Panc1 (cell line): Measurements from ENCODE around the gene GPR149. TPM values are rescaled to one million over a fixed set of nuclear protein-coding genes. Genes with fewer than 3 reads are reported as not detected.

Experiments
- ATAC-seq: fragments of 200-7000 bp; cut with Tn5 transposase; 2 replicates; pipeline ENCODE4 v1.9.1; 2020; ENCODE audit warnings: mild to moderate bottlenecking, moderate library complexity
- BruUV-seq: library from RNA; stranded (reverse); fragments of 400-500 nt; replicated peaks from 2 replicates; lab custom pipeline; 2021; lab: Mats Ljungman, UMichigan
- CTCF ChIA-PET: fragments of 300-600 bp; sonication (Branson Sonifier 250); formaldehyde crosslinking; loops from one replicate; lab custom pipeline; 2022; ENCODE audit warnings: antibody characterized with exemption; lab: Charles Lee
- POLR2A ChIA-PET: fragments of 300-600 bp; sonication (Branson Sonifier 250); formaldehyde crosslinking; loops from one replicate; lab custom pipeline; 2022; ENCODE audit warnings: antibody characterized with exemption; lab: Charles Lee
- DNase-seq: peaks from one replicate; pipeline ENCODE4 v3.0.0-alpha.2; 2010; ENCODE audit warnings: low read depth, low spot score
- H3K27ac ChIP-seq: 2 replicates; pipeline ENCODE4 v1.5.1; 2011; ENCODE audit warnings: mild to moderate bottlenecking, low read length, inconsistent platforms
- H3K27me3 ChIP-seq: fragments of 200-500 bp; sonication (Bioruptor generic); 2 replicates; pipeline ENCODE4 v1.6.0; 2014; ENCODE audit warnings: low read length, inconsistent platforms; ENCODE audit not compliant: control insufficient read depth, insufficient read depth
- H3K36me3 ChIP-seq: fragments of 200-500 bp; sonication (Bioruptor generic); 2 replicates; pipeline ENCODE4 v1.5.1; 2014; ENCODE audit warnings: inconsistent platforms, mild to moderate bottlenecking, low read length, moderate library complexity; ENCODE audit not compliant: control insufficient read depth, insufficient read depth
- H3K4me1 ChIP-seq: 2 replicates; pipeline ENCODE4 v1.5.1; 2011; ENCODE audit warnings: inconsistent platforms, mild to moderate bottlenecking, low read length, moderate library complexity; ENCODE audit not compliant: control insufficient read depth, insufficient read depth
- H3K4me3 ChIP-seq, 2 experiments: 2 replicates each; pipeline ENCODE4 v1.5.1; 2011 to 2012; ENCODE audit warnings: low read depth in 2 of 2, low read length in 2 of 2, mild to moderate bottlenecking in 2 of 2, inconsistent platforms in 1 of 2, moderate library complexity in 1 of 2
- H3K9me3 ChIP-seq: fragments of 200-500 bp; sonication (Bioruptor generic); 2 replicates; pipeline ENCODE4 v1.5.1; 2014; ENCODE audit warnings: low read depth, mild to moderate bottlenecking, inconsistent platforms, low read length, moderate library complexity; ENCODE audit not compliant: control insufficient read depth, insufficient read depth
- POLR2AphosphoS5 ChIP-seq: IDR thresholded peaks from 2 replicates; pipeline ENCODE4 v1.6.1; 2012; ENCODE audit warnings: mild to moderate bottlenecking, low read depth, low read length, moderate library complexity
- REST ChIP-seq, 2 experiments: IDR thresholded peaks; 2 replicates each; pipeline ENCODE4 v1.6.1; 2011 to 2012; ENCODE audit warnings: low read depth in 2 of 2, control low read depth in 1 of 2, low read length in 1 of 2, mild to moderate bottlenecking in 1 of 2, moderate library complexity in 1 of 2; ENCODE audit not compliant: insufficient read depth in 1 of 2
- SIN3A ChIP-seq: IDR thresholded peaks from 2 replicates; pipeline ENCODE4 v1.6.1; 2012; ENCODE audit warnings: low read depth, mild to moderate bottlenecking, low read length, moderate library complexity, borderline replicate concordance; ENCODE audit not compliant: insufficient read depth
- TCF7L2 ChIP-seq: IDR thresholded peaks from 2 replicates; pipeline ENCODE4 v1.6.1; 2011; ENCODE audit warnings: mild to moderate bottlenecking, low read depth, low read length, inconsistent platforms
- in situ Hi-C: cut with HindIII; loops from 2 replicates; pipeline ENCODE4 v1.10.0; 2016; ENCODE audit warnings: low sequenced_read_pairs, low pct_unique_long_range_greater_than_20kb
- intact Hi-C: fragments of 100-400 bp; cut with micrococcal nuclease; formaldehyde crosslinking; loops from one replicate; pipeline ENCODE4 v1.10.0; 2022; ENCODE audit not compliant: unreplicated experiment
- total RNA-seq: library from RNA; stranded (reverse); gene quantifications from one replicate; pipeline ENCODE4 v1.2.1, GENCODE V29; 2021; ENCODE audit not compliant: unreplicated experiment
- TF ChIP-seq, protein P1 (sequence below): fragments of 450-650 bp; IDR thresholded peaks from 2 replicates; pipeline ENCODE4 v1.5.1; 2017; ENCODE audit warnings: mild to moderate bottlenecking

Gene GPR149
- total RNA-seq, 1 experiment from 2014 or later: not detected

DNA sequence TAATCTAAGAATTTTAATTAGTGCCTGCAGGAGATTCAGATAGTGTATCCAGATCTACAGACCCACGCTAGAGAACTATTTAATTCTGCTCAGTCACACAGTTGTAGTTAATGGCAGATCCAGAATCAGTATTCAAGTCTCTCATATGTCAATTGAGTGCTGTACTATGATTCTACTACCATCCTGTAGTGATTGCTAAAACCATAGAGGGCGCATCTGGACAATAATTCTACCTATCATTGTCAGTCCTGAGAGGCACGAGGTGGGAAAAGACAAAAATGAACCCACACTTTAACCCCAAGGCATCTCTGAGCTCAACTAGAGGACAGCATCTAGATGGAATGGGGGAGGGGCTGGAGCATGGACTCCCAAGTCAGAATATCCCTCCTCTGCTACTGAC is 128.4 kb downstream of the GPR149 start:
- peak; percentile 30; the same call in 1 of the 2 replicates for ATAC-seq
- no peak overlapping the region for H3K4me3 ChIP-seq
- no peaks in the 10 kb centered on the region for H3K27me3 ChIP-seq
- no peak overlapping the region for H3K27ac ChIP-seq
- no peaks in the 10 kb centered on the region for H3K9me3 ChIP-seq
- in situ Hi-C loops: no loop called here
- POLR2A ChIA-PET: no interaction called here
- CTCF ChIA-PET: no interaction called here
- intact Hi-C loops: no loop called here
- H3K4me1 ChIP-seq: no peaks in the 10 kb centered on the region
- no TSS peak for BruUV-seq
- no peak for TF ChIP-seq SIN3A
- TF ChIP-seq, protein P1, sequence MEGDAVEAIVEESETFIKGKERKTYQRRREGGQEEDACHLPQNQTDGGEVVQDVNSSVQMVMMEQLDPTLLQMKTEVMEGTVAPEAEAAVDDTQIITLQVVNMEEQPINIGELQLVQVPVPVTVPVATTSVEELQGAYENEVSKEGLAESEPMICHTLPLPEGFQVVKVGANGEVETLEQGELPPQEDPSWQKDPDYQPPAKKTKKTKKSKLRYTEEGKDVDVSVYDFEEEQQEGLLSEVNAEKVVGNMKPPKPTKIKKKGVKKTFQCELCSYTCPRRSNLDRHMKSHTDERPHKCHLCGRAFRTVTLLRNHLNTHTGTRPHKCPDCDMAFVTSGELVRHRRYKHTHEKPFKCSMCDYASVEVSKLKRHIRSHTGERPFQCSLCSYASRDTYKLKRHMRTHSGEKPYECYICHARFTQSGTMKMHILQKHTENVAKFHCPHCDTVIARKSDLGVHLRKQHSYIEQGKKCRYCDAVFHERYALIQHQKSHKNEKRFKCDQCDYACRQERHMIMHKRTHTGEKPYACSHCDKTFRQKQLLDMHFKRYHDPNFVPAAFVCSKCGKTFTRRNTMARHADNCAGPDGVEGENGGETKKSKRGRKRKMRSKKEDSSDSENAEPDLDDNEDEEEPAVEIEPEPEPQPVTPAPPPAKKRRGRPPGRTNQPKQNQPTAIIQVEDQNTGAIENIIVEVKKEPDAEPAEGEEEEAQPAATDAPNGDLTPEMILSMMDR: no peak; the same call in 1 of the 2 replicates
- TF ChIP-seq TCF7L2: no peak
- no peak for TF ChIP-seq REST (IDR thresholded peaks at IDR 0.05; ENCODE audit: insufficient read depth in 1 of 2, low read depth in 2 of 2, low read length in 1 of 2)
- TF ChIP-seq POLR2AphosphoS5: no peak
- H3K36me3 ChIP-seq: peaks cover 64% of the 10 kb centered on the region
- no peak for DNase-seq

- Histone ChIP-seq H3K4me3 (no peak overlapping the region), H3K9me3 (no peaks in the 10 kb centered on the region), H3K27me3 (no peaks in the 10 kb centered on the region), H3K4me1 (no peaks in the 10 kb centered on the region), H3K36me3 (peaks cover 60% of the 10 kb centered on the region), H3K27ac (no peak overlapping the region)
- in situ Hi-C loops: no loop called here
- DNase-seq (no peak), ATAC-seq (no peak)
- intact Hi-C loops: no loop called here
- ChIA-PET CTCF (no interaction called here), POLR2A (no interaction called here)
- TF ChIP-seq, protein P1: no peak
- TF ChIP-seq POLR2AphosphoS5 (no peak), REST (IDR thresholded peaks at IDR 0.05; ENCODE audit: insufficient read depth in 1 of 2, low read depth in 2 of 2, low read length in 1 of 2) (no peak), TCF7L2 (no peak), SIN3A (no peak)
- no TSS peak for BruUV-seq
Measured at GRCh38 chr3:154294016-154294415, 136.0 kb downstream of the GPR149 start.
